GM19463 (cell line): ENCODE results near the gene POLR3K.
"Not testable (repeated sequence)": the region's sequence is repeated elsewhere in the genome, so short reads cannot be mapped to it uniquely, and the experiment has no call there.

Experiments used
- ATAC-seq: cut with Tn5 transposase; IDR thresholded peaks from one replicate; pipeline ENCODE4 v1.9.1; 2021; ENCODE audit warnings: mild to moderate bottlenecking, moderate library complexity; ENCODE audit not compliant: unreplicated experiment

Gene POLR3K

GRCh38 chr16:20886-21285, 32.5 kb downstream of the POLR3K start:
- not testable (repeated sequence) for ATAC-seq

DNA sequence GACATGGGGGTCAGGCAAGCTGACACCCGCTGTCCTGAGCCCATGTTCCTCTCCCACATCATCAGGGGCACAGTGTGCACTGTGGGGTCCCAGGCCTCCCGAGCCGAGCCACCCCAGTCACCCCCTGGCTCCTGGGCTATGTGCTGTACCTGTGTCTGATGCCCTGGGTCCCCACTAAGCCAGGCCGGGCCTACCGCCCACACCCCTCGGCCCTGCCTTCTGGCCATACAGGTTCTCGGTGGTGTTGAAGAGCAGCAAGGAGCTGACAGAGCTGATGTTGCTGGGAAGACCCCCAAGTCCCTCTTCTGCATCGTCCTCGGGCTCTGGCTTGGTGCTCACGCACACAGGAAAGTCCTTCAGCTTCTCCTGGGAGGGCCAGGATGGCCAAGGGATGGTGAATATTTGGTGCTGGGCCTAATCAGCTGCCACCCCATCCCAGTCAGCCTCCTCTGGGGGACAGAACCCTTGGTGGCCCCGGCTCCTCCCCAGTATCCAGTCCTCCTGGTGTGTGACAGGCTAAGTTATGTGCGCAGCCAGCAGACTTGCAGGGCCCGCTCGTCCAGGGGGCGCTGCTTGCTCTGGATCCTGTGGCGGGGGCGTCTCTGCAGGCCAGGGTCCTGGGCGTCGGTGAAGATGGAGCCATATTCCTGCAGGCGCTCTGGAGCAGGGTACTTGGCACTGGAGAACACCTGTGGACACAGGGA, 36.2 kb downstream of the POLR3K start:
- not testable (repeated sequence) for ATAC-seq

- ATAC-seq: not testable (repeated sequence)
Observed at GRCh38 chr16:10772-11171, 42.6 kb downstream of the POLR3K start.

DNA sequence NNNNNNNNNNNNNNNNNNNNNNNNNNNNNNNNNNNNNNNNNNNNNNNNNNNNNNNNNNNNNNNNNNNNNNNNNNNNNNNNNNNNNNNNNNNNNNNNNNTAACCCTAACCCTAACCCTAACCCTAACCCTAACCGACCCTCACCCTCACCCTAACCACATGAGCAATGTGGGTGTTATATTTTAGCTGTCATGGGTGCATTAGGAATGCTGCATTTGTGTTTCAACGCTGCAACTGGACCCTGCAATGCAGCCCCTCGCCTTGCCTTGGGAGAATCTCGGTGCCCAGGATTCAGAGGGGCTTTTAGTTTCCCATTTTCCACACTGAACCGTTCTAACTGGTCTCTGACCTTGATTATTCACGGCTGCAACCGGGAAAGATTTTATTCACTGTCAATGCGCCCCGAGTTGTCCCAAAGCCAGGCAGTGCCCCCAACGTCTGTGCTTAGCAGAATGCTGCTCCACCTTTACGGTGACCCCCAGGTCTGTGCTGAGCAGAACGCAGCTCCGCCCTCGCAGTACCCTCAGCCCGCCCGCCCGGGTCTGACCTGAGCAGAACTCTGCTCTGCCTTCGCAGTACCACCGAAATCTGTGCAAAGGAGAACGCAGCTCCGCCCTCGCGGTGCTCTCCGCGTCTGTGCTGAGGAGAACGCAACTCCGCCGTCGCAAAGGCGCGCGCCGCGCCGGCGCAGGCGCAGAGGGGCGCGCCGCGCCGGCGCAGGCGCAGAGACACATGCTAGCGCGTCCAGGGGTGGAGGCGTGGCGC, 43.3 kb downstream of the POLR3K start:
- no peak for ATAC-seq
